IPS-18a (cell line): ENCODE measurements around the gene EFCAB8.

ENCODE experiments used
- H3K27ac ChIP-seq: one replicate; pipeline ENCODE4 v1.5.1; 2013; ENCODE audit warnings: low read length
- H3K27me3 ChIP-seq: one replicate; pipeline ENCODE4 v1.6.1; 2013; ENCODE audit warnings: mild to moderate bottlenecking, low read length; ENCODE audit not compliant: control insufficient read depth, insufficient read depth
- H3K36me3 ChIP-seq: one replicate; pipeline ENCODE4 v1.6.1; 2013; ENCODE audit warnings: low read depth, low read length; ENCODE audit not compliant: control insufficient read depth
- H3K4me1 ChIP-seq: one replicate; pipeline ENCODE4 v1.6.1; 2013; ENCODE audit warnings: low read depth, low read length; ENCODE audit not compliant: control insufficient read depth
- H3K4me3 ChIP-seq: one replicate; pipeline ENCODE4 v1.5.1; 2013; ENCODE audit warnings: low read length
- H3K9ac ChIP-seq: one replicate; pipeline ENCODE4 v1.6.1; 2013; ENCODE audit warnings: mild to moderate bottlenecking, low read length, moderate library complexity
- H3K9me3 ChIP-seq: one replicate; pipeline ENCODE4 v1.6.1; 2013; ENCODE audit warnings: low read depth, low read length; ENCODE audit not compliant: control insufficient read depth

EFCAB8 gene

GRCh38 chr20:32829311-32830005 lies 29.3 kb upstream of the EFCAB8 start:
- no peak overlapping the region for H3K27ac ChIP-seq

GRCh38 chr20:32830437-32830836 lies 28.3 kb upstream of the EFCAB8 start:
- Histone ChIP-seq H3K4me1 (no peaks in the 10 kb centered on the region), H3K9ac (no peak overlapping the region)

More at GRCh38 chr20:32829311-32830005, 29.3 kb upstream of the EFCAB8 start:
- Histone ChIP-seq H3K9ac (no peak overlapping the region), H3K27me3 (no peaks in the 10 kb centered on the region), H3K4me3 (no peak overlapping the region), H3K36me3 (peaks cover 56% of the 10 kb centered on the region), H3K4me1 (no peaks in the 10 kb centered on the region), H3K9me3 (no peaks in the 10 kb centered on the region)

GRCh38 chr20:32831982-32832381 lies 26.7 kb upstream of the EFCAB8 start:
- Histone ChIP-seq H3K36me3 (peaks cover 60% of the 10 kb centered on the region), H3K9me3 (no peaks in the 10 kb centered on the region), H3K27ac (no peak overlapping the region), H3K4me1 (no peaks in the 10 kb centered on the region), H3K27me3 (no peaks in the 10 kb centered on the region), H3K4me3 (no peak overlapping the region), H3K9ac (no peak overlapping the region)

More at GRCh38 chr20:32830437-32830836, 28.3 kb upstream of the EFCAB8 start:
- H3K4me3 ChIP-seq: no peak overlapping the region
- peaks cover 60% of the 10 kb centered on the region for H3K36me3 ChIP-seq
- H3K9me3 ChIP-seq: no peaks in the 10 kb centered on the region
- no peaks in the 10 kb centered on the region for H3K27me3 ChIP-seq
- H3K27ac ChIP-seq: no peak overlapping the region

GRCh38 chr20:32832664-32833063 lies 26.1 kb upstream of the EFCAB8 start:
- Histone ChIP-seq H3K36me3 (peaks cover 63% of the 10 kb centered on the region), H3K27ac (no peak overlapping the region), H3K27me3 (no peaks in the 10 kb centered on the region), H3K9ac (no peak overlapping the region), H3K4me1 (no peaks in the 10 kb centered on the region), H3K4me3 (no peak overlapping the region), H3K9me3 (no peaks in the 10 kb centered on the region)

- no peak overlapping the region for H3K9ac ChIP-seq
- H3K4me3 ChIP-seq: no peak overlapping the region
- H3K27ac ChIP-seq: no peak overlapping the region
- H3K9me3 ChIP-seq: no peaks in the 10 kb centered on the region
- H3K4me1 ChIP-seq: no peaks in the 10 kb centered on the region
- H3K36me3 ChIP-seq: peaks cover 62% of the 10 kb centered on the region
- H3K27me3 ChIP-seq: no peaks in the 10 kb centered on the region
Observed at GRCh38 chr20:32834972-32835371, 23.8 kb upstream of the EFCAB8 start.

- H3K4me3 ChIP-seq: no peak overlapping the region
- H3K9ac ChIP-seq: no peak overlapping the region
- H3K27me3 ChIP-seq: no peaks in the 10 kb centered on the region
- no peaks in the 10 kb centered on the region for H3K9me3 ChIP-seq
- H3K36me3 ChIP-seq: peaks cover 62% of the 10 kb centered on the region
- H3K27ac ChIP-seq: no peak overlapping the region
- H3K4me1 ChIP-seq: no peaks in the 10 kb centered on the region
Observed at GRCh38 chr20:32837157-32837556, 21.6 kb upstream of the EFCAB8 start.

- H3K9me3 ChIP-seq: no peaks in the 10 kb centered on the region
- no peak overlapping the region for H3K4me3 ChIP-seq
- H3K27me3 ChIP-seq: no peaks in the 10 kb centered on the region
- no peaks in the 10 kb centered on the region for H3K4me1 ChIP-seq
- H3K36me3 ChIP-seq: peaks cover 55% of the 10 kb centered on the region
- no peak overlapping the region for H3K27ac ChIP-seq
- H3K9ac ChIP-seq: no peak overlapping the region
Observed at GRCh38 chr20:32839227-32839981, 19.3 kb upstream of the EFCAB8 start.

- Histone ChIP-seq H3K27me3 (no peaks in the 10 kb centered on the region), H3K9me3 (no peaks in the 10 kb centered on the region), H3K4me3 (no peak overlapping the region), H3K9ac (no peak overlapping the region), H3K4me1 (no peaks in the 10 kb centered on the region), H3K27ac (no peak overlapping the region), H3K36me3 (peaks cover 51% of the 10 kb centered on the region)
Observed at GRCh38 chr20:32839982-32840285, 18.8 kb upstream of the EFCAB8 start.

GRCh38 chr20:32841174-32841573 lies 17.5 kb upstream of the EFCAB8 start:
- Histone ChIP-seq H3K27ac (no peak overlapping the region), H3K36me3 (peaks cover 52% of the 10 kb centered on the region)

GRCh38 chr20:32841632-32842031 lies 17.1 kb upstream of the EFCAB8 start:
- Histone ChIP-seq H3K27me3 (no peaks in the 10 kb centered on the region), H3K4me1 (no peaks in the 10 kb centered on the region), H3K36me3 (peaks cover 54% of the 10 kb centered on the region), H3K9me3 (no peaks in the 10 kb centered on the region), H3K9ac (no peak overlapping the region), H3K4me3 (no peak overlapping the region), H3K27ac (no peak overlapping the region)

More at GRCh38 chr20:32841174-32841573, 17.5 kb upstream of the EFCAB8 start:
- H3K4me3 ChIP-seq: no peak overlapping the region
- H3K4me1 ChIP-seq: no peaks in the 10 kb centered on the region
- H3K9ac ChIP-seq: no peak overlapping the region
- no peaks in the 10 kb centered on the region for H3K27me3 ChIP-seq
- no peaks in the 10 kb centered on the region for H3K9me3 ChIP-seq

- Histone ChIP-seq H3K36me3 (peaks cover 54% of the 10 kb centered on the region), H3K9me3 (no peaks in the 10 kb centered on the region), H3K27me3 (no peaks in the 10 kb centered on the region), H3K4me3 (no peak overlapping the region), H3K4me1 (no peaks in the 10 kb centered on the region), H3K9ac (no peak overlapping the region), H3K27ac (no peak overlapping the region)
Observed at GRCh38 chr20:32842688-32843524, 15.8 kb upstream of the EFCAB8 start.
